ENCODE results near the gene ATP13A5.

ATP13A5 gene

GRCh38 chr3:193378706-193379105, at the start of gene ATP13A5:
Gene ATP13A5 (minus strand): TSS chr3:193378753. CDS start chr3:193378725, 28 bp downstream.
- no peak for DNase-seq (ENCODE audit: low read depth in 2 of 3, low spot score in 1 of 3)

GRCh38 chr3:193418576-193419373, 40.2 kb upstream of the ATP13A5 start:
- no peak for DNase-seq (ENCODE audit: low read depth in 2 of 3, low spot score in 1 of 3)

GRCh38 chr3:193416629-193417028, 38.1 kb upstream of the ATP13A5 start:
- DNase-seq (ENCODE audit: low read depth in 2 of 3, low spot score in 1 of 3): no peak

GRCh38 chr3:193407688-193408087, 29.1 kb upstream of the ATP13A5 start:
- no peak for DNase-seq (ENCODE audit: low read depth in 2 of 3, low spot score in 1 of 3)

GRCh38 chr3:193407112-193407511, 28.6 kb upstream of the ATP13A5 start:
- DNase-seq (ENCODE audit: low read depth in 2 of 3, low spot score in 1 of 3): no peak

GRCh38 chr3:193403307-193403706, 24.8 kb upstream of the ATP13A5 start:
- DNase-seq (ENCODE audit: low read depth in 2 of 3, low spot score in 1 of 3): no peak

DNA sequence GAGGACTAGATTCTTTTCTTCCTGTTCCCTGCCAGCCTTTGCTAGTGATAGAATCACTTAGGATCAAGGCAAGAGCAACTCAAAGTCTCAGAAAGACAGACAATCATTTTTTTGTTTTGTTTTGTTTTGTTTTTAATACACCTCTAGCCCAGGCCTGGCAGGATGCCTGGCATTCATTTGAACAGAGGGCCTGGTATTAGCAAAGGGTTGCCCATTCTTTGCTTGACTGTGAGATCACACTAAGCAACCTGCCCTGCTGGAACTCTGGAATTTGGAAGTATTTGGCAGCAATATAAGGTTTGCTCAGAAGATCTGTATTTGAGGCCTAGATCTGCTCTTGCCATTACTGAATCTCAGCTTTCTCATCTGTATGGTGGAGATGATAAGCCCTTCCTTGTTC, 21.8 kb upstream of the ATP13A5 start:
- no peak for DNase-seq (ENCODE audit: low read depth in 2 of 3, low spot score in 1 of 3)

GRCh38 chr3:193396451-193397244, 18.1 kb upstream of the ATP13A5 start:
- no peak for DNase-seq (ENCODE audit: low read depth in 2 of 3, low spot score in 1 of 3)

- DNase-seq (ENCODE audit: low read depth in 2 of 3, low spot score in 1 of 3): no peak
These were observed 13.3 kb upstream of the ATP13A5 start for GRCh38 chr3:193391902-193392301.

- DNase-seq (ENCODE audit: low read depth in 2 of 3, low spot score in 1 of 3): no peak
These were observed 10.8 kb upstream of the ATP13A5 start for GRCh38 chr3:193389335-193389734.

DNA sequence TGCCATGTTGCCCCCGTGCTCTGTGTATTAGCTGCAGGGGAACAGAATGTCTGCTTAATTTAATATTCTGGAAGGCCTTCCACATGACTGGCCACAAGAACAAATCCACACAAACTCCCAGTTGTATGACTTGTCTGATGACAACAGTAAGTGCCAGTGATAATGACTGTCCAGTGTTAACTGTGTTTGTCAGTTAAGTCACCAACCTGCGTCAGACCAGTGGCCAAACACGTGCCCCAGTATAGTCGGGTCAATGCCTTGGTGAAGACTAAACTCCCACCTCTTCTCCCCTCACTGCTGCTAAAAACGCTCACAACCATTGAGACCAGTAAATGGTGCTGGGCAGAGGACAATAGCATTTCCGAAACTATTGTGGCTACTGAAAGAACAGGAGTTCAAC, 9.8 kb upstream of the ATP13A5 start:
- DNase-seq (ENCODE audit: low read depth in 2 of 3, low spot score in 1 of 3): no peak

DNA sequence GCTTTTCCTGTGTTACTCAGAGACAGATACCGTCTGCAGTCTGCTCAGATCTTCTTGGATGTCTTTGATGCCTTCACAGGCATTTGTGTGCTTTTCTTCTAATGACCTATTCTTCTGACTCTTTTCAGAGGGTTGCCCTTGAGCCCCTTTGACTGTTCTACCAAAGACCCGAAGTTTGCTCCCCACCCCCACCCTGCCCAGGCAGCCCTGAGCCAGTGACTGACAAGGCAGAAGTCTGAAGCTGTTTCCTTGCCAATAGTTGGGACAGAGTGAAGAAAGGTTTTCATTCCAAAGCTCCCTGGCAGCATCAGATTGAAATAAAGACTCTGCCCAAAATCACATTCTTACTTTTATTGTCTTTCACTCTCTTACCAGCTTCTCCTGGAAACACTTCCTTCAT, 9.0 kb upstream of the ATP13A5 start:
- no peak for DNase-seq (ENCODE audit: low read depth in 2 of 3, low spot score in 1 of 3)

GRCh38 chr3:193377591-193377990, 962 bp downstream of the ATP13A5 start:
- no peak for DNase-seq (ENCODE audit: low read depth in 2 of 3, low spot score in 1 of 3)

DNA sequence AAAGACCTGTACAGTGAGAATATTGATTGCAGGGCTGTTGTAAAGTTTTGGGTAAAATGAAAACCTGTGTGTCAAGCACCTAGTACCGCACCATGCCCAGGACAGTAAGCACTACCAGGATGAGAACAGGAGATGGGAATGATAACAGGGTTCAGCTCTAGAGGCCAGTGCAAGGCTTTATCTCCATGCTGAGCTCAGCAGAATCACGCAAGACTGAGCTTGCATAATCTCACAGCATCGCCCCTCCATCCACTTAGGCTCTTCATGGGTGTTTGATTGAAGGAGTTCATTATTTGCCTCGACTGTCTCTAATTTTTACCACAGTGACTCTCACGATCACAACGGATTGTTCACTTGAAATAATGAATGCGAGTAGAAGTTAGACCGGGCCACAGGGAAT, 2.9 kb downstream of the ATP13A5 start:
- no peak for DNase-seq (ENCODE audit: low read depth in 2 of 3, low spot score in 1 of 3)

- DNase-seq (ENCODE audit: low read depth in 2 of 3, low spot score in 1 of 3): no peak
These were observed 5.8 kb downstream of the ATP13A5 start for GRCh38 chr3:193372783-193373182.

DNA sequence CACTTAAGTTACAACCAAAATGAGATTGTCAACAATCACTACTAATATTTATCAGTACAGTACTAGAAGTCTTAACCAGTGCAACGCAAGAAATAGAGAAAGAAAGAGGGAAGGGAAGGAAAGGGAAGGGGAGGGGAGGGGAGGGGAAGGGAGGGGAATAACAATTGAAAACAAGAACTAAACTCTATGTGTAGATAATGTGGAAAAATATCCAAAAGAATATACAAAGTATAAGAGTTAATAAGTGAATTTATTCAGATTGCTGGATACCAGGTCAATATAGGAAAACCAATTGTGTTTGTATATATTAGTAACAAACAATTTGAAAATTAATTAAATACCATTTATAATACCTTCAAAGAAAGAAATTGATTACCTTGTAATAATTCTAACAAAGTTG, 10.7 kb downstream of the ATP13A5 start:
- no peak for DNase-seq (ENCODE audit: low read depth in 2 of 3, low spot score in 1 of 3)

DNA sequence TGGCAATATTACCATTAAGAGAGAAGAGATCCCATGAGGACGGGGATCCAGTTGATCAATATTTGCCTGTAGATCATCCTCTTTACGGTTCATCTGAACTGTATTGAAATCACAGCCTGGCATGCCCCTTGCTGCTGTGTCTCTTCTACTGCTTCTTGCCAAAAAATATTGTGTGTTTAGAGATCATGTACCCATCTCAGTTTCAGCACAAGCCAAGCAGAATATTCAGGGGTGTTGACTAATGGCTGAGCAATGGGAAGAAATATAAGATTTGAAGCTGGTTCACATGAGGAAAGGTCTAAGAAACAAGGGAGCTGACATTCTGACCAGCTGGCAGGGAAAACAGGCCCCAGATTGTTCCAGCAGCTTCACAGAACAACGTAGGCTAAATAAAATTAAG, 21.3 kb downstream of the ATP13A5 start:
- DNase-seq (ENCODE audit: low read depth in 2 of 3, low spot score in 1 of 3): no peak

- DNase-seq (ENCODE audit: low read depth in 2 of 3, low spot score in 1 of 3): no peak
These were observed 24.1 kb downstream of the ATP13A5 start for GRCh38 chr3:193354423-193354822.

DNA sequence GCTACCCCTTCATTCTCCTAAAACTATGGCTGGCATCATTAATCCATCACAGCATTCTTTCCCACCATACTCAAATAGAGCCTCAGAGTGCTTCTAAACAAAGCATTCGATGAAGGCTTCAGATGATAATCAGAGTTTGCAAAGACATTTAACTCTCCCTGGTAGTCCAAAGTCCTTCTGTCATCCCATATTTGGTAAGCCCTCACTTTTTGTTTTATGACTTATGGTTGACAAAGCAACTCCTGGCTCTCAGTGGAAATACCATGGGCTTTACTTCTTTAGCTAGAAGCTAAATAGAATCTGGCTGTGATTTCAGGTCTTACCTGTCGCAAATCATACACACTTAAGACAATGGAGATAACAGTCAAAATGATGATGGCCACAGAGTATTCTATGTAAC, 27.8 kb downstream of the ATP13A5 start:
- DNase-seq (ENCODE audit: low read depth in 2 of 3, low spot score in 1 of 3): no peak

- DNase-seq (ENCODE audit: low read depth in 2 of 3, low spot score in 1 of 3): no peak
These were observed 29.9 kb downstream of the ATP13A5 start for GRCh38 chr3:193348686-193349085.

DNA sequence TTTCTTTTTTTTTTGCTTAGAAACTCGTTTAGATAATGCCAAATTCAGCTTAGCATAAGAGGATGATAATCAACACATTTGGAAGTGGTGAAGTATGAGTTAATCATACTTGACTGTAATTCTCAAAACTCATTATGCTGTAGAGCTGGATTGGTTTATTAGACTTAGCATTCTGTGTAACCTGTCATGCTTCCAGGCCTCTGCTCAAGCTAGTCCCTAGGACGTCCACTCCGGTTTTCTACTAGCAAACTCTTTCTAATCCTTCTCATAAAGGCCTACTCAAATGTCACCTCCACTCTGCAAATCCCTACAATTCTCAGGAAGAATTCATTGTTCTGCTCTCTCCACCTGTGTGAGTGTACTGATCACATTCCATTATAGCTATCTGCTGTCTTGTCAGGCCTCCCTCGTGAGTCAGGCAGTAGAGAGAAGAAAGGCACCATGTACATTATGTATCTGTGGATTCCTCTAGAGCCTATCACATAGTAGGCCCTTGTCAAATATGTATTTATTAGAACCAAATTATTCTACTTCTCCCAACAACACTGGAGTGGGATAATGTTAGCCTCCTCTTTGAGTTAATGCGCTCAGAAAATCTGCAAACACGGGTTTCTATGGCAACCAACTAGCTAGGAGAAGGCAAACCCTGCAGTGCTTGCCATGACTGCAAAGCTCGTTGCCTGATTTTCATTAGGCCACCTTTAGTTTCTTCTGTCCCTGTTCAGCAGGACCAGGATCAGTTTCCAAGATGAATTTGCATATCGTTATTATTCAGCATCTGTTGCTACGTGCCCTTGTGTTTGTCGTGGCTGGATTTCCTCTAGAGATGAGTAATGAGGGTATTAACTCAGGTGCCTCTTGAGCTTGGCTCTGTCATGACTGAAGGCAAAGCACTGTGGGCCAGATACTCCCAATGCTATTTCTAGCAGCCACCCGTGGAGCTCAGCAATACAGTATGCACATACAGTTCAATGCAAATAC, 30.7 kb downstream of the ATP13A5 start:
- DNase-seq (ENCODE audit: low read depth in 2 of 3, low spot score in 1 of 3): no peak

Data from stimulated activated CD4-positive, alpha-beta T cell treated with anti-CD3 and anti-CD28 coated beads, Interleukin-12 subunit alpha, Interleukin-12 subunit beta, amount 100 ng/mL, for 48 hours (primary cell).